Measurements from ENCODE around the gene NRIP1. TPM values are rescaled to one million over a fixed set of nuclear protein-coding genes. Genes with fewer than 3 reads are reported as not detected.

The NRIP1 gene
- total and polyA plus RNA-seq, 2 of the 8 experiments (the other 6 are each of a cell fraction or from before 2014, with no cell fraction given) = 1.5 to 9.3 TPM

DNA sequence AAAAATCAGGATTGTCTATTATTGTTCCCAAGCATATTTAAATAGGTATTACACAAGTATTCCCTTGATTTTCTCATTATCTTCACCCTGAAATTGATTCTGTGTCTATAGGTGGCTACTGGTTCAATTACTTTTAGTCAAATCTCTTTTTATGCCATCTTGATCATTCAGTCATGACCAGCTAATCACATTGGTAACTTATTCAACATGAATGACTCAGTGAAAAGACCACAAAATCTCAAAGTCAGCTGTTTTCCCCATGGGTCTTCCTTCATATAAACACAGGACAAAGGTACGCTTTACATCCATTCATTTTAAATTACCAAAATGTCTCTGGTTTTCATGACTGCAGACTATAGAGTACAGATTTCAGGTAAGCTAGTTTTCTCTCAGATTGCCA lies 23.7 kb upstream of the NRIP1 start:
- Histone ChIP-seq H3K79me1 (ENCODE audit: low read depth, low read length) (no peaks in the 10 kb centered on the region), H2BK120ac (replicated peaks; ENCODE audit: low read depth, low read length) (no peak overlapping the region), H4K91ac (replicated peaks; ENCODE audit: insufficient read length, low read length) (no peak overlapping the region), H3K23me2 (ENCODE audit: low read depth, low read length) (no peaks in the 10 kb centered on the region), H3K23ac (ENCODE audit: insufficient read length) (no peak overlapping the region), H3K56ac (replicated peaks; ENCODE audit: insufficient read length, low read depth, low read length) (no peak overlapping the region), H3K36me3 (ENCODE audit: control insufficient read depth in 2 of 4, insufficient read depth in 4 of 4, low read length in 3 of 4) (no peaks in the 10 kb centered on the region), H2BK5ac (ENCODE audit: low read depth, low read length) (no peak overlapping the region), H3K27me3 (replicated peaks in 1 of 4; ENCODE audit: control insufficient read depth in 3 of 4, extremely low read depth in 1 of 4, insufficient read depth in 3 of 4, low read length in 3 of 4) (no peaks in the 10 kb centered on the region), H2AK5ac (ENCODE audit: low read depth, low read length) (no peak overlapping the region), H2BK15ac (ENCODE audit: low read length) (no peak overlapping the region), H3K18ac (ENCODE audit: extremely low read depth, low read length) (no peak overlapping the region), H2BK20ac (ENCODE audit: low read length) (no peak overlapping the region), H2AFZ (ENCODE audit: low read length) (no peak overlapping the region), H3K4ac (replicated peaks; ENCODE audit: insufficient read length, low read depth, low read length) (no peak overlapping the region), H3K27ac (ENCODE audit: low read depth, low read length) (no peak overlapping the region), H3K4me2 (ENCODE audit: insufficient read depth in 1 of 2, low read depth in 2 of 2, low read length in 2 of 2) (no peak overlapping the region), H3K4me1 (replicated peaks in 1 of 4; ENCODE audit: control insufficient read depth in 3 of 4, insufficient read depth in 4 of 4, low read length in 3 of 4) (no peaks in the 10 kb centered on the region), H4K8ac (ENCODE audit: extremely low read depth, insufficient read depth, low read length) (no peak overlapping the region), H3K9me3 (ENCODE audit: insufficient read depth in 2 of 2, low read depth in 1 of 2, low read length in 1 of 2) (no peaks in the 10 kb centered on the region), H4K5ac (ENCODE audit: insufficient read length, low read depth, low read length) (no peak overlapping the region), H4K20me1 (replicated peaks in 1 of 2; ENCODE audit: control insufficient read depth in 1 of 2, insufficient read depth in 2 of 2, low read length in 2 of 2) (no peaks in the 10 kb centered on the region), H3K9ac (replicated peaks in 1 of 4; ENCODE audit: extremely low read depth in 1 of 4, low read depth in 3 of 4, low read length in 3 of 4) (no peak overlapping the region), H3K14ac (ENCODE audit: insufficient read length) (no peak overlapping the region), H2BK12ac (ENCODE audit: low read depth, low read length) (no peak overlapping the region), H3K79me2 (ENCODE audit: control insufficient read depth in 1 of 2, insufficient read depth in 2 of 2, low read length in 2 of 2) (no peaks in the 10 kb centered on the region), H3K4me3 (ENCODE audit: extremely low read depth in 1 of 4, insufficient read depth in 2 of 4, low read depth in 3 of 4, low read length in 4 of 4) (no peak overlapping the region)
- WGBS, 2 experiments (ENCODE audit: extremely low coverage in 1 of 2, insufficient coverage in 1 of 2, insufficient read length in 1 of 2, insufficient replicate concordance in 2 of 2, low coverage in 1 of 2, low lambda C conversion rate in 2 of 2, missing lambda C conversion rate in 1 of 2) = 94% methylated on average over 1 of the region's 1 CpG; no CpG with 5 or more reads in 1 of the 2 experiments
- FAIRE-seq (no peak), DNase-seq (ENCODE audit: low read depth in 1 of 2, low spot score in 2 of 2) (no peak)
- CTCF ChIA-PET (ENCODE audit: partially characterized antibody) = no interaction called here
- POLR2A ChIA-PET (ENCODE audit: partially characterized antibody) = no interaction called here
- TF ChIP-seq CREB1 (IDR thresholded peaks at IDR 0.05) (no peak), SIN3A (conservative IDR thresholded peaks at IDR 0.05 in 1 of 2, IDR thresholded peaks at IDR 0.05 in 1 of 2; ENCODE audit: low read depth in 1 of 2, low read length in 2 of 2) (no peak), TEAD4 (IDR thresholded peaks at IDR 0.05; ENCODE audit: low read depth, low read length) (no peak), POU5F1 (IDR thresholded peaks at IDR 0.05; ENCODE audit: low read depth, low read length) (no peak), KDM4A (IDR thresholded peaks at IDR 0.05; ENCODE audit: low read depth, low read length, severe bottlenecking) (no peak), JUN (IDR thresholded peaks at IDR 0.05; ENCODE audit: low read depth, low read length) (no peak), HDAC6 (IDR thresholded peaks at IDR 0.05; ENCODE audit: low read depth, low read length) (no peak), CTBP2 (IDR thresholded peaks at IDR 0.05; ENCODE audit: borderline replicate concordance, insufficient read depth, insufficient read length, low read length) (no peak), EZH2 (IDR thresholded peaks at IDR 0.05; ENCODE audit: low read depth, low read length, severe bottlenecking) (no peak), RFX5 (IDR thresholded peaks at IDR 0.05; ENCODE audit: borderline replicate concordance, low read depth, low read length) (no peak), FOSL1 (IDR thresholded peaks at IDR 0.05; ENCODE audit: insufficient read depth, low read depth, low read length) (no peak), HDAC2 (IDR thresholded peaks at IDR 0.05; ENCODE audit: borderline replicate concordance in 1 of 2, low read depth in 2 of 2, low read length in 2 of 2) (no peak), KDM1A (IDR thresholded peaks at IDR 0.05; ENCODE audit: borderline replicate concordance, low read length) (no peak), SUZ12 (IDR thresholded peaks at IDR 0.05; ENCODE audit: low read length) (no peak)
